Measurements from ENCODE around the gene UBA1.
"Not testable (repeated sequence)": the region's sequence is repeated elsewhere in the genome, so short reads cannot be mapped to it uniquely, and the experiment has no call there.

The UBA1 gene

DNA sequence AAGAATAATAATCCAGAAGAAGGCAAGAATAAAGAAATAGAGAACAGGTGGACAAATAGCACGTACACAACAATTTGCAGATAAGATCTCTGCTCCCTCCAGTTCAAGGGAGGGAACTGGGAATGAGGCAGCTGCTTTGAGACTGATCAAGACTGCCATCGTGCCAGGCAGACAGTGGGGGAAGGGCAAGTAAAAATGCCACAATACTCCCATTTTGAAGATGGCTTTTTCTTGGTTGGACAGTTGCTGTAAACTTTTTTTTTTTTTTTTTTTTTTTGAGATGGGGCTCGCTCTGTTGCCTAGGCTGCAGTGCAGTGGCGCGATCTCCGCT, 56.4 kb downstream of the UBA1 start:
- no peak overlapping the region for H3K27ac ChIP-seq
- TF ChIP-seq CTCF (conservative IDR thresholded peaks at IDR 0.05), result no peak

- H3K27ac ChIP-seq, result not testable (repeated sequence)
These were observed 64.0 kb downstream of the UBA1 start for GRCh38 chrX:47257620-47258019.

Data from VCaP (cell line).